Endothelial cell (in vitro differentiated cells): ENCODE results near the gene COX19. TPM values are rescaled to one million over a fixed set of nuclear protein-coding genes. Genes with fewer than 3 reads are reported as not detected.

Source experiments
- DNase-seq: peaks from one replicate; pipeline ENCODE4 v3.0.0; 2021; ENCODE audit warnings: low spot score
- H3K27ac Mint-ChIP-seq: one replicate; pipeline ENCODE4 v1.8.0; 2021; ENCODE audit warnings: mixed read lengths, inconsistent platforms; ENCODE audit not compliant: unreplicated experiment
- H3K27me3 Mint-ChIP-seq: one replicate; pipeline ENCODE4 v1.8.0; 2021; ENCODE audit warnings: mild to moderate bottlenecking, moderate library complexity, mixed read lengths, inconsistent platforms; ENCODE audit not compliant: unreplicated experiment
- H3K36me3 Mint-ChIP-seq: one replicate; pipeline ENCODE4 v1.8.0; 2021; ENCODE audit warnings: mild to moderate bottlenecking, low read depth, mixed read lengths, inconsistent platforms; ENCODE audit not compliant: unreplicated experiment
- H3K4me1 Mint-ChIP-seq: one replicate; pipeline ENCODE4 v1.8.0; 2021; ENCODE audit warnings: mild to moderate bottlenecking, mixed read lengths, inconsistent platforms; ENCODE audit not compliant: unreplicated experiment
- H3K4me3 Mint-ChIP-seq: one replicate; pipeline ENCODE4 v1.8.0; 2021; ENCODE audit warnings: mild to moderate bottlenecking, mixed read lengths, inconsistent platforms; ENCODE audit not compliant: unreplicated experiment
- H3K9me3 Mint-ChIP-seq: one replicate; pipeline ENCODE4 v1.8.0; 2021; ENCODE audit warnings: mixed read lengths, inconsistent platforms; ENCODE audit not compliant: unreplicated experiment
- total RNA-seq: library from RNA; stranded (reverse); fragmentation: NEBNext Ultra II Directional; extraction: Animal tissue kit (Norgen Biotek cat#: 25700); gene quantifications from one replicate; pipeline ENCODE4 v1.2.1, GENCODE V29; 2021; ENCODE audit not compliant: unreplicated experiment
- TF ChIP-seq, protein P1 (sequence below): fragments of 200-600 bp; sonication (generic); IDR thresholded peaks from one replicate; pipeline ENCODE4 v1.5.0; 2021; ENCODE audit warnings: antibody characterized with exemption; ENCODE audit not compliant: unreplicated experiment

The COX19 gene
- total RNA-seq, 1 donor from 2014 or later: 10.2 TPM

DNA sequence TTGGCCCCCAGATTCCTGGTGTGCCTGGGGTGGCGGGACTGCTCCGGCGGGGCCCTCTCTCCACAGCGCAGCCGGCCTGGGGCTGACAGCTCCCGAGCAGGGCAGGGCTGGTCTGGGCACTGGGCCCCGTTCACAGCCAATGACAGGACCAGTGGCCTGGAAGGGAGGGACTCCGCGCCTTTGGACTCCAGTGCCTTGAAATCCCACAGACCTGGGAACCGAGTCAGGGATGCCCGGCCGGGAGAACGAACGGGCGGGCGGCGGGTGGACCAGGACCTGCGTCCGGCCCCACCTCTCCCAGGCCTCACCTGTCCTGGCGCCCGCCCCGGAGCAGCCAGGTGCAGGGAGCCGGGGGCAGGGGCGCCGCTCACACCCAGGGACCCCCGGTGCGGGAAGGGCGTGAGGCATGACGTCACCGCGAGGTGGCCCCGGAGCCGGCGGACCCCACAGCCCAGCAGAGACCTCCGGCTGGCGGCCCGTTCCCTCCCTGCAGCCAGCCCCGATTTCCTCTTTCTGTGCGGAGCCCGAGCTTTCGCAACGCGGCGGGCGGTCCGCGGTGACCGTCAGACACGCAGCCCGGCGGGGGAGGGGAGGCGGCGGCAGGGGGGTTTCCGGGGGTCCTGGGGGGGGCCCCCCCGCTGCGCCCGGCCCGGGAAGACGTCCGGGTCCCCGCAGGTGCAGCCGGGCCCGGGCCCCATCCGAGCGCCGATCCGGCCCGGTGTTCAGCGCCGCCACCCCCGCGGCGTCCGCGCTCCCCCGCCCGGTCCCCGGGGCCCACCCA is 21.6 kb downstream of the COX19 start:
- Mint-ChIP-seq H3K27ac (no peak overlapping the region), H3K27me3 (peaks cover 11% of the 10 kb centered on the region), H3K9me3 (no peaks in the 10 kb centered on the region), H3K4me3 (no peak overlapping the region), H3K4me1 (no peaks in the 10 kb centered on the region), H3K36me3 (no peaks in the 10 kb centered on the region)
- TF ChIP-seq, protein P1, sequence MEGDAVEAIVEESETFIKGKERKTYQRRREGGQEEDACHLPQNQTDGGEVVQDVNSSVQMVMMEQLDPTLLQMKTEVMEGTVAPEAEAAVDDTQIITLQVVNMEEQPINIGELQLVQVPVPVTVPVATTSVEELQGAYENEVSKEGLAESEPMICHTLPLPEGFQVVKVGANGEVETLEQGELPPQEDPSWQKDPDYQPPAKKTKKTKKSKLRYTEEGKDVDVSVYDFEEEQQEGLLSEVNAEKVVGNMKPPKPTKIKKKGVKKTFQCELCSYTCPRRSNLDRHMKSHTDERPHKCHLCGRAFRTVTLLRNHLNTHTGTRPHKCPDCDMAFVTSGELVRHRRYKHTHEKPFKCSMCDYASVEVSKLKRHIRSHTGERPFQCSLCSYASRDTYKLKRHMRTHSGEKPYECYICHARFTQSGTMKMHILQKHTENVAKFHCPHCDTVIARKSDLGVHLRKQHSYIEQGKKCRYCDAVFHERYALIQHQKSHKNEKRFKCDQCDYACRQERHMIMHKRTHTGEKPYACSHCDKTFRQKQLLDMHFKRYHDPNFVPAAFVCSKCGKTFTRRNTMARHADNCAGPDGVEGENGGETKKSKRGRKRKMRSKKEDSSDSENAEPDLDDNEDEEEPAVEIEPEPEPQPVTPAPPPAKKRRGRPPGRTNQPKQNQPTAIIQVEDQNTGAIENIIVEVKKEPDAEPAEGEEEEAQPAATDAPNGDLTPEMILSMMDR: no peak
- DNase-seq: no peak

DNA sequence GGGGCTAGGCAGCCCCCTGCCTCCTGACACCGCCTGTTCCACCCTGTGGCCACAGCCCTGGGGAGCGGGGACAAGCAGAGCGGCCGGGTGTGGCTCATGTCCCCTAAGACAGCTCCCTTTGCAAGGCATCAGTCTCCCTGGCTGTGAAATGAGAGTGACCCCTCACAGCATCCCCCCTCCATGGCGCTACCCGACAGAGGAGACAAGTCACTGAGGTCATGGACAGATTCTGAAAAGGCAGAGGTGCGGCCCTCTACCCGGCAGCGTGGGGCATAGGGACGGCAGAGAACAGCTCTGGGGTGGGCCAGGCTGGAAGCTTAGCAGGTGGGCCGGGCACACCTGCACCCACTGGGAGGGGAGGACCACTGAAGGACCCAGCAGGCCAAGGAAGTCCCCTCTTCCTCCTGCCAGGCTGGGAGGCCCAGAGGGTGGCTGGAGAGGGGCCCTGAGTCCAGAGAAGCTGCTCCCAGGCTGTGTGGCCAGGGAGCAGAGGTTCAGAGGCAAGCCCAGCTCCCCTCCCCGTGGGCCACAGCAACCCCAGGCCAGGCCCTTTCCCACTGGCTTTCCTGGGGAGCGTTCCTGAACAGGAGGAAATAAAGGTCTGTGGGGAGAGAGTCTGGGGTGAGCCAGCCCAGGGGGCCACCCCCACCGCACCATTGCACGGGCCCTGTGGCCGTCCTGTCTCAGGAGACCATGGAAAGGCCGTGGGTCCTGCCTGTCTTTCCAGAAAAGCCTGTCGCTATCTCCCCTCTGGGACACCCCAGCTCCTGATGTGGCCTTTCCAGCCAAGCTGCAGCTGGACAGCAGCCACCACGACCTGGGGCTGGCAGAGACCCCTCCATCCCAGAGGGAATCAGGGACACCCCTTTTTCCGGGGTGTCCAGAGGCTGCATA is 22.6 kb downstream of the COX19 start:
- H3K4me3 Mint-ChIP-seq: no peak overlapping the region
- H3K9me3 Mint-ChIP-seq: no peaks in the 10 kb centered on the region
- DNase-seq: no peak
- no peaks in the 10 kb centered on the region for H3K4me1 Mint-ChIP-seq
- no peak overlapping the region for H3K27ac Mint-ChIP-seq
- peaks cover 13% of the 10 kb centered on the region for H3K27me3 Mint-ChIP-seq
- H3K36me3 Mint-ChIP-seq: no peaks in the 10 kb centered on the region
- TF ChIP-seq, protein P1: no peak

DNA sequence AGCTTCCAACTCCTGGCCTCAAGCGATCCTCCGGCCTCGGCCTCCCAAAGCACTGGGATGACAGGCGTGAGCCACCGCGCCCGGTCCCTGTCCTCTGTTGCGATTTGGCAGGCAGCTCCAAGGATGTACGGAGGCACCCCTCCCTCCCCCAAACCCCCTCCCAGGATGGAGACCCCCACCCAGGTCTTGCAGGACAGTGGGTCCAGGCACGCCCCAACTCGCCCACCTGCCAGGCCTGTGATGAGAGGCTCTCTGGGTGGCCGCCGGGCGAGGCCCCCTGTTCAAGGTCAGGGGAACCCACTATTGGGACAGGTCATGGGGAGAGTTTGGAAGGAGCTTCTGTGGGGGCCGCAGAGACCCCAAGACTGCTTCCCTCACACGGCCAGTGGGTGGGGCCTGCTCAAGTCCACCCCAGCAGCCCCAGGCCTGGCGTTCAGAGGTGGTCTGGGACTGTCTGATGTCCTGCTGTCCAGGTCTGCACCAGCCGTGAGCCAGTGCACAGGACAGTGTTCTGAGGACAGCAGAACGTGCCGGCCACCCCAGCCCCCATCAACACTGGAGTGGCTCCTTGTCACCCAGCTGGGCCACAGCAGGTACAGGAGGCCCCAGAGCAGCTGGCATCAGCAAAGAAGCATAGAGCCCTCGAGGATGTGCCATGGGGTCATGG is 23.3 kb downstream of the COX19 start:
- no peaks in the 10 kb centered on the region for H3K9me3 Mint-ChIP-seq
- peaks cover 14% of the 10 kb centered on the region for H3K27me3 Mint-ChIP-seq
- no peak for DNase-seq
- H3K27ac Mint-ChIP-seq: no peak overlapping the region
- no peaks in the 10 kb centered on the region for H3K4me1 Mint-ChIP-seq
- no peaks in the 10 kb centered on the region for H3K36me3 Mint-ChIP-seq
- no peak overlapping the region for H3K4me3 Mint-ChIP-seq
- TF ChIP-seq, protein P1: no peak

DNA sequence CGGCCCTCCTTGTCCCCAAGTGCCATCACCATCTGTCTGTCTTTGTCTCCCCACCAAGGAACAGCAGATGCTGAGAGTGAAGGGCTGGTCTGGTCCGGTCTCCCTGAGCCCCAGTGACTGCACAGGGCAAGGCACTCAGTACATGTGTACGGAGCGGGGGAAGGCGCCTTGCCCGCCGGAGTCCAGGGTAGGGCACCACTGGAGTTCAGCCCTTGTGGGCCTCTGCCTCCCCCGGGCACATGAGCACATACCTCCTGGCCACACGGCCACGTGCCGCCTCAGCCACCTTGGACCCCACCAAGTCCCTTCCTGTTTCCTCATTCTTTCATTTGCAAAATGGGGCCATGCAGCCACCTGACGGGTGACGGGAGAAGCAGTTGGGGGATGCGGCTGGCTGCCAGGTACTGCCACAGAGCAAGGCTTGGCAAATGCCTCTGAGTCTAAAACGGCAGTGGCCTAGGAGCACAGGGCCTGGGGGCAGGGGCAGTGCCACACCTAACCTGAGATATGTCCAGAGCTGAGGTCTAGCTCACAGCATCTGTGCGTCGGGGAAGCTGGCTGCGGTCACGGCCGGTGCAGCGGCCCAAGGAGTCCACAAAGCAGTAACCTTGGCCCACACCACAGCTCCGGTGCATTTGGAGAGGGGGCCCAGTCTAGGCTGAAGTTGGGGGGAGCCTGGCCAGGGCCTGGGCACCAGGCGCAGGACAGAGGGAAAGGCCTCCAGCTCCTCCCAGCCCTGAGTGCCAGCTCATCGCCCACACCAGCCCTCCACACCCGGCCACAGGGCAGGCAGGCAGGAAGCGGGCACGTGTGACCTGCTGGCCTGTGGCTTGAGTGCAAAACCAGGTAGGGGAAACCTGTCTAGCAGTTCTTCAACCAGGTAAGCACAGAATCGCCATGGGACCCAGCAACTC is 26.1 kb downstream of the COX19 start:
- no peaks in the 10 kb centered on the region for H3K9me3 Mint-ChIP-seq
- H3K36me3 Mint-ChIP-seq: no peaks in the 10 kb centered on the region
- H3K27me3 Mint-ChIP-seq: peaks cover 3% of the 10 kb centered on the region
- H3K4me1 Mint-ChIP-seq: no peaks in the 10 kb centered on the region
- no peak overlapping the region for H3K27ac Mint-ChIP-seq
- TF ChIP-seq, protein P1: no peak
- H3K4me3 Mint-ChIP-seq: no peak overlapping the region
- DNase-seq: no peak
